Fibroblast of mammary gland (primary cell): ENCODE results near the gene FBLN7.
A peak's percentile ranks its signal among the peaks of the same experiment; 100 is the strongest.
"Not testable (repeated sequence)": the region's sequence is repeated elsewhere in the genome, so short reads cannot be mapped to it uniquely, and the experiment has no call there.

Experiments
- DNase-seq: peaks from one replicate; pipeline ENCODE4 v3.0.0-alpha.2; 2010; ENCODE audit warnings: low read depth
- H3K4me3 ChIP-seq: 2 replicates; pipeline ENCODE4 v1.5.1; 2011; ENCODE audit warnings: low read depth, mild to moderate bottlenecking, low read length, moderate library complexity; ENCODE audit not compliant: control insufficient read depth
- CTCF ChIP-seq: conservative IDR thresholded peaks from 2 replicates; pipeline ENCODE4 v1.5.1; 2011; ENCODE audit warnings: low read depth, low read length, inconsistent platforms; ENCODE audit not compliant: control insufficient read depth, insufficient read depth

FBLN7 gene

GRCh38 chr2:112133344-112133743, 4.8 kb upstream of the FBLN7 start:
- H3K4me3 ChIP-seq, result no peak overlapping the region
- DNase-seq, result no peak
- TF ChIP-seq CTCF, result no peak

GRCh38 chr2:112134120-112134519, 4.1 kb upstream of the FBLN7 start:
- no peak for TF ChIP-seq CTCF
- no peak for DNase-seq
- H3K4me3 ChIP-seq, result no peak overlapping the region

DNA sequence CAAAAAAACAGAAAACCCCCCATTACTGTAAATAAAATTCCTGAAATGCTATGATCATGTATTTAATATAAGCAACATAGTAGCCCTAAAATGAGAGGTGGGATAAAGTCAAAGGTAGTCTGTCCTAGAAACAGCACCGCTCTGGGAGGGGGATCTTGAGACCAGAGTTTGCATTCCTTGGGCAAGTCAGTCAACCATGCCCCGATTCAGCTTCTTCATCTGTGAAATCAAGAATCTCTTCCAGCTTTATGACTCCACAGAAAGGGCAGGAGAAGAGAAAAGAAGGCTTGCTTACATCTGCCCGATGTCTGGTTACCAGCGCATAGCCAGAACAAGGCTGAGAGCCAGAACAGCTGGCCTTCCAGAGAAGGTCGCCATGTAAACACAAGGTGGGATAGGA, 2.1 kb upstream of the FBLN7 start:
- no peak for TF ChIP-seq CTCF
- no peak for DNase-seq

DNA sequence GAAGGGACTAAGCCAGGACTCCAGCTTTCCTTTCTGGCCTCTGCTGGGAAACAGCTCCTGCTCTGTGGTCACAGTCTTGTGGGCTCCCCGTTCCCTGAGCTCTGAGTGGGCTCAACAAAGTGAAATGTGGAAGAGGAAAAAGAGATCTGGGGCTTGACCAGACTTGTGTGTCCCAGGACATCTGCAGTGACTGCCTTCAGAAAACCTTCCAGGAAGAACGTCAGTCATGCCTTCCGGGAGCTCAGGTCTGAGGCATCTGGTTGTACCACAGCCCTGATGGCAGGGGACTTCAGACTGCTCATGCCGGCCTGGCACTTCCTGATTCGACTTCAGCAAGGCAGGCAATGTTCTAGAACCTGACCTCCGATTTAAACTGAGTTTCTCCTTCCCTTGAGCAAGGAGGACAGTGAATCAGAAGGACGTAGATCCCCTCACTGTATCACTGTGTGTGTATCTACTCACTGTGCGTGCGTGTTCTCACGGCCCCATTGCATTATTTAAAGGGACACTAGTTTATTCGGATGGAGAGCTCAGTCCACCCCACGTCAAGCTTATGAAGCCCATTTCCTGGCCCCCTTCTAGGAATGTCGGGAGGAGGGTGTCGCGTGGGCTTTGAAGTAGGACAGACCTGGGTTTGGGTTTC, 548 bp upstream of the FBLN7 start:
- no peak for TF ChIP-seq CTCF
- DNase-seq, result peak; percentile 47
- peak overlapping the region; percentile 52 for H3K4me3 ChIP-seq

More for the DNA sequence above, 2.1 kb upstream of the FBLN7 start:
- no peak overlapping the region for H3K4me3 ChIP-seq

- DNase-seq, result not testable (repeated sequence)
- peak overlapping the region; percentile 52 for H3K4me3 ChIP-seq
Observed at GRCh38 chr2:112139033-112139614, 939 bp downstream of the FBLN7 start.

DNA sequence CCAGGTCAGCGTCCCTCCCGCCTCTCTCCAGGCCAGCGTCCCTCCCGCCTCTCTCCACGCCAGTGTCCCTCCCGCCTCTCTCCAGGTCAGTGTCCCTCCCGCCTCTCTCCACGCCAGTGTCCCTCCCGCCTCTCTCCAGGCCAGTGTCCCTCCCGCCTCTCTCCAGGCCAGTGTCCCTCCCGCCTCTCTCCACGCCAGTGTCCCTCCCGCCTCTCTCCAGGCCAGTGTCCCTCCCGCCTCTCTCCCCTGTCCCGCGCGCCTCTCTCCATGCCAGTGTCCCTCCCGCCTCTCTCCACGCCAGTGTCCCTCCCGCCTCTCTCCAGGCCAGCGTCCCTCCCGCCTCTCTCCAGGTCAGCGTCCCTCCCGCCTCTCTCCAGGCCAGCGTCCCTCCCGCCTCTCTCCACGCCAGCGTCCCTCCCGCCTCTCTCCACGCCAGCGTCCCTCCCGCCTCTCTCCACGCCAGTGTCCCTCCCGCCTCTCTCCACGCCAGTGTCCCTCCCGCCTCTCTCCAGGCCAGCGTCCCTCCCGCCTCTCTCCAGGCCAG, 1.5 kb downstream of the FBLN7 start:
- DNase-seq, result not testable (repeated sequence)
- H3K4me3 ChIP-seq, result peak overlapping the region; percentile 34

DNA sequence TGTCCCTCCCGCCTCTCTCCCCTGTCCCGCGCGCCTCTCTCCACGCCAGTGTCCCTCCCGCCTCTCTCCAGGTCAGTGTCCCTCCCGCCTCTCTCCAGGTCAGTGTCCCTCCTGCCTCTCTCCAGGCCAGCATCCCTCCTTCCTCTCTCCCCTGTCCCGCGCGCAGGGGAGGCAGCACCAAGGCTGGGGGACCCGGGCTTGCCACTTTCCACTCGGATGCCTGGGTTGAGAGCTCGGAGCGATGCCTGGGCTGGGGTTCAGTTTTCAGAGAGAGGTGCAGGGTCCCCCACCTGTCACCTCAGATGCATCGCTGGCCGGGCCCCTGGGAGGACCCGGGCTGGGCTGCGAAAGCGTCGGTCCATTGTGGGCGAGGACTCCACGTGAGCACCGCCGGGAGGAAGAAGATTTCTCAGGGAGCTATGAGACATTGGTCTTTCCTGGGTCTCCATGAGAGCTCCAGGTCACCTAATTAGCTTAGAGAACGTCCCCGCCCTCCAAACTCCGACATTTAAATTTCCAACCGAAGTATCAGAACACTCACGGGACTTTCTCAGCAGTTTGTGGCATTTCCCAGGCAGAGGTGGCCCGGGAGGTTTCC, 2.1 kb downstream of the FBLN7 start:
- no peak for TF ChIP-seq CTCF
- no peak for DNase-seq
- H3K4me3 ChIP-seq, result peak overlapping the region; percentile 34
